ENCODE measurements around the gene FGD2. TPM values are rescaled to one million over a fixed set of nuclear protein-coding genes. Genes with fewer than 3 reads are reported as not detected.
A peak's percentile ranks its signal among the peaks of the same experiment; 100 is the strongest.

Gene FGD2
- total RNA-seq, 2 donors from 2014 or later = 3.4 to 17.9 TPM

- Histone ChIP-seq H3K4me1 (replicated peaks) (peaks cover 3% of the 10 kb centered on the region), H3K27ac (no peak overlapping the region), H3K36me3 (no peaks in the 10 kb centered on the region), H3K27me3 (replicated peaks; ENCODE audit: insufficient read depth) (no peaks in the 10 kb centered on the region), H3K9me3 (no peaks in the 10 kb centered on the region), H3K4me3 (no peak overlapping the region)
- 96% methylated on average over 17 of the region's 17 CpGs for WGBS
- no peak for DNase-seq (ENCODE audit: low spot score)
- TF ChIP-seq POLR2A (IDR thresholded peaks at IDR 0.05) = no peak
- TF ChIP-seq, protein P1, sequence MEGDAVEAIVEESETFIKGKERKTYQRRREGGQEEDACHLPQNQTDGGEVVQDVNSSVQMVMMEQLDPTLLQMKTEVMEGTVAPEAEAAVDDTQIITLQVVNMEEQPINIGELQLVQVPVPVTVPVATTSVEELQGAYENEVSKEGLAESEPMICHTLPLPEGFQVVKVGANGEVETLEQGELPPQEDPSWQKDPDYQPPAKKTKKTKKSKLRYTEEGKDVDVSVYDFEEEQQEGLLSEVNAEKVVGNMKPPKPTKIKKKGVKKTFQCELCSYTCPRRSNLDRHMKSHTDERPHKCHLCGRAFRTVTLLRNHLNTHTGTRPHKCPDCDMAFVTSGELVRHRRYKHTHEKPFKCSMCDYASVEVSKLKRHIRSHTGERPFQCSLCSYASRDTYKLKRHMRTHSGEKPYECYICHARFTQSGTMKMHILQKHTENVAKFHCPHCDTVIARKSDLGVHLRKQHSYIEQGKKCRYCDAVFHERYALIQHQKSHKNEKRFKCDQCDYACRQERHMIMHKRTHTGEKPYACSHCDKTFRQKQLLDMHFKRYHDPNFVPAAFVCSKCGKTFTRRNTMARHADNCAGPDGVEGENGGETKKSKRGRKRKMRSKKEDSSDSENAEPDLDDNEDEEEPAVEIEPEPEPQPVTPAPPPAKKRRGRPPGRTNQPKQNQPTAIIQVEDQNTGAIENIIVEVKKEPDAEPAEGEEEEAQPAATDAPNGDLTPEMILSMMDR (IDR thresholded peaks at IDR 0.05) = no peak
- TF ChIP-seq POLR2AphosphoS5 (IDR thresholded peaks at IDR 0.05) = no peak
- intact Hi-C loops (cut with DNase I) = no loop called here
Observed at GRCh38 chr6:37022135-37022863, 16.8 kb downstream of the FGD2 start.

GRCh38 chr6:37024656-37025337 lies 19.3 kb downstream of the FGD2 start:
- no peak overlapping the region for H3K27ac ChIP-seq
- TF ChIP-seq, protein P1 (IDR thresholded peaks at IDR 0.05) = no peak
- TF ChIP-seq POLR2A (IDR thresholded peaks at IDR 0.05) (peak; percentile 45), POLR2AphosphoS5 (IDR thresholded peaks at IDR 0.05) (peak; percentile 67)
- peak; percentile 83 for DNase-seq (ENCODE audit: low spot score)
- WGBS = 50% methylated on average over 15 of the region's 15 CpGs
- H3K4me3 ChIP-seq = no peak overlapping the region
- intact Hi-C loops (cut with DNase I) = loop anchor here (5.0 kb wide), 1 partner anchor 188 kb away; no protein-coding TSS in a partner anchor
- H3K36me3 ChIP-seq = no peaks in the 10 kb centered on the region
- no peaks in the 10 kb centered on the region for H3K27me3 ChIP-seq (replicated peaks; ENCODE audit: insufficient read depth)
- no peaks in the 10 kb centered on the region for H3K9me3 ChIP-seq
- H3K4me1 ChIP-seq (replicated peaks) = no peaks in the 10 kb centered on the region

DNA sequence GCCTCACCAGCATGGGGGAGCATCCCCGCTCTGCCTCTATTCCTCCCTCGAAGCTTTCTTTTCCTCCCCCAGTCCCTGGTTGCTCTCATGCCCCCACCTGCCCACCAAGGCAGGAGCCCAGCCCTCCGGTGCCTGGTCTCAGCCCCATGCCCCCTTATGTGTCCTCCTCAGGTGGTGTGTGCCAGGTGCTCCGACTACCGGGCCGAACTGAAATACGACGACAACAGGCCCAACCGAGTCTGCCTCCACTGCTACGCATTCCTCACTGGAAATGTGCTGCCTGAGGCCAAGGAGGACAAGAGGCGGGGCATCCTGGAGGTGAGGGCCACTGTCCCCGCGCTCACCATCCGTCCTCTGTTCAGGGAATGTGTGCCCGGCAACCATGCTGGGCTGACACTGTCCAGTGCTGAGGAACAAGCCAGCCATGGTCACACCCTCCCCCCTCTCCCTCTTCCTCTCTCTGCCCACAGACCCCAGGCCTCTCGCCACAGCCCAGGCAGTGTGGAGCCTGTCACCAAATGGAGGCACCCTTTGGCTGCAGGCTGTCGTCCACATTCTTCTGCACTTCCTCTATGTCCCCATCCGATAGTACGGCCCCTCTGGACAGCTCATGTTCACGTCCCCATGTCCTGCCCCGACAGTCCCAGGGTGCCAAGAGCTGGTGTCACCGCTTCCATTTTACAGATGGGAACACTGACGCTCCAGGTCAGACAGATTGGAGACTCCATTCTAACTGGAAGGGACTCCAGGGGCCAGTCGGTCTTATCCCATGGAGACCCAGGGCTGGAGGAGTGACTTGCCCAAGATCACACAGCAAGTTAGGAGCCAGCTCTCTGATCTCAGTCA lies 20.4 kb downstream of the FGD2 start:
- TF ChIP-seq, protein P1 (IDR thresholded peaks at IDR 0.05) = no peak
- no peak for TF ChIP-seq POLR2AphosphoS5 (IDR thresholded peaks at IDR 0.05)
- no peak for TF ChIP-seq POLR2A (IDR thresholded peaks at IDR 0.05)
- intact Hi-C loops (cut with DNase I) = loop anchor here (5.0 kb wide), 1 partner anchor 186 kb away; no protein-coding TSS in a partner anchor
- 92% methylated on average over 24 of the region's 24 CpGs for whole genome bisulfite sequencing

DNA sequence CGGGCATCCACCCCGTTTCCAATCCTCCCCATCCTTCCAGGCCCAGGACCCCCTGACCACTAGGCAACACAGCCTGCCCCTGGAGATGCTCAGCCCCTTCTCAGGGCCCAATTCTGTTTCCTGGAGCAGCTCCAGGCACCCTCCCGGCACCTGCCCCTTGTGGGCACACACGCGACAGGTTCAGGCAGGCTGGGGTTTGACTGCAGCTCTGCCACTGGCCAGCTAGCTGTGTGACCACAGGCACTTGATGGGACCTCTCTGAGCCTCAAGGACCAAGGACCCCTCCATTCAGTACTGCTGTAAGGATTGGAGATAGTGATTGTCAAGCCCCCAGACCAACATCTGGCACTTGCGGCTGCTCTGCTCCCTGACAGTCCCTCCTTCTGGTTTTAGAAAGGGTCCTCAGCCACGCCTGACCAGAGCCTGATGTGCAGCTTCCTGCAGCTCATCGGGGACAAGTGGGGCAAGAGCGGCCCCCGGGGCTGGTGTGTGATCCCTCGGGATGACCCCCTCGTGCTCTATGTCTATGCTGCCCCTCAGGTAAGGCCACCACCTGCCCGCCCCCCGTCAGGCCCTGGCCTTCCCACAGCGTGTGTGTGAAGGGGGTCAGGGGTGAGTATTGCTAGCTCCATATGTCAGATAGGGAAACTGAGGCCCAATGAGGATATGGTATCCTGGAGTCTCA lies 21.7 kb downstream of the FGD2 start:
- TF ChIP-seq POLR2A (IDR thresholded peaks at IDR 0.05) = no peak
- TF ChIP-seq POLR2AphosphoS5 (IDR thresholded peaks at IDR 0.05) = no peak
- Histone ChIP-seq H3K4me3 (no peak overlapping the region), H3K9me3 (no peaks in the 10 kb centered on the region), H3K36me3 (no peaks in the 10 kb centered on the region), H3K27me3 (replicated peaks; ENCODE audit: insufficient read depth) (no peaks in the 10 kb centered on the region), H3K27ac (no peak overlapping the region), H3K4me1 (replicated peaks) (no peaks in the 10 kb centered on the region)
- intact Hi-C loops (cut with DNase I) = loop anchor here (5.0 kb wide), 1 partner anchor 185 kb away; no protein-coding TSS in a partner anchor
- 71% methylated on average over 11 of the region's 15 CpGs for WGBS
- DNase-seq (ENCODE audit: low spot score) = no peak

More for the DNA sequence above, 20.4 kb downstream of the FGD2 start:
- no peak for DNase-seq (ENCODE audit: low spot score)
- Histone ChIP-seq H3K27me3 (replicated peaks; ENCODE audit: insufficient read depth) (no peaks in the 10 kb centered on the region), H3K27ac (no peak overlapping the region), H3K36me3 (no peaks in the 10 kb centered on the region), H3K4me3 (no peak overlapping the region), H3K9me3 (no peaks in the 10 kb centered on the region), H3K4me1 (replicated peaks) (no peaks in the 10 kb centered on the region)

Measured in prostate gland (tissue), 2 donors.